Astrocyte (in vitro differentiated cells and primary cell): ENCODE results near the gene PDGFRB. TPM values are rescaled to one million over a fixed set of nuclear protein-coding genes. Genes with fewer than 3 reads are reported as not detected.

Experiments
- DNase-seq: peaks from one replicate; pipeline ENCODE4 v3.0.0-alpha.2; 2010; ENCODE audit warnings: low read depth
- FAIRE-seq: peaks from 2 replicates; lab custom pipeline; 2011; peaks lifted over from hg19 to GRCh38; lab: Jason Lieb, UNC
- H2AFZ ChIP-seq: 2 replicates; pipeline ENCODE4 v1.6.0; 2012; ENCODE audit warnings: low read depth, low read length, inconsistent platforms
- H3K27ac ChIP-seq: 2 replicates; pipeline ENCODE4 v1.5.1; 2011; ENCODE audit warnings: low read depth, low read length, inconsistent platforms
- H3K27me3 ChIP-seq: 2 replicates; pipeline ENCODE4 v1.6.0; 2011; ENCODE audit warnings: low read length, inconsistent platforms; ENCODE audit not compliant: insufficient read depth
- H3K36me3 ChIP-seq: 2 replicates; pipeline ENCODE4 v1.5.1; 2011; ENCODE audit warnings: low read length, inconsistent platforms; ENCODE audit not compliant: insufficient read depth
- H3K4me1 ChIP-seq: 2 replicates; pipeline ENCODE4 v1.5.1; 2011; ENCODE audit warnings: low read length, inconsistent platforms; ENCODE audit not compliant: insufficient read depth
- H3K4me2 ChIP-seq: 2 replicates; pipeline ENCODE4 v1.6.0; 2012; ENCODE audit warnings: low read length, inconsistent platforms
- H3K4me3 ChIP-seq: 2 replicates; pipeline ENCODE4 v1.5.1; 2011; ENCODE audit warnings: low read depth, mild to moderate bottlenecking, low read length, inconsistent platforms; ENCODE audit not compliant: insufficient read depth
- H3K79me2 ChIP-seq: 2 replicates; pipeline ENCODE4 v1.6.0; 2012; ENCODE audit warnings: mild to moderate bottlenecking, low read length, inconsistent platforms; ENCODE audit not compliant: insufficient read depth
- H3K9ac ChIP-seq: 2 replicates; pipeline ENCODE4 v1.6.0; 2012; ENCODE audit warnings: mild to moderate bottlenecking, low read length, inconsistent platforms
- H3K9me3 ChIP-seq: 2 replicates; pipeline ENCODE4 v1.5.1; 2012; ENCODE audit warnings: low read depth, mild to moderate bottlenecking, low read length, inconsistent platforms; ENCODE audit not compliant: insufficient read depth
- H4K20me1 ChIP-seq: 2 replicates; pipeline ENCODE4 v1.6.0; 2012; ENCODE audit warnings: low read length, inconsistent platforms; ENCODE audit not compliant: insufficient read depth
- H3K27ac Mint-ChIP-seq: one replicate; pipeline ENCODE4 v1.8.0; 2021; ENCODE audit warnings: mild to moderate bottlenecking, mixed read lengths; ENCODE audit not compliant: unreplicated experiment
- H3K27me3 Mint-ChIP-seq: one replicate; pipeline ENCODE4 v1.8.0; 2021; ENCODE audit warnings: low read depth, mixed read lengths; ENCODE audit not compliant: unreplicated experiment
- H3K36me3 Mint-ChIP-seq: one replicate; pipeline ENCODE4 v1.8.0; 2021; ENCODE audit warnings: low read depth, mixed read lengths; ENCODE audit not compliant: unreplicated experiment
- H3K4me1 Mint-ChIP-seq: one replicate; pipeline ENCODE4 v1.8.0; 2021; ENCODE audit warnings: low read depth, mixed read lengths; ENCODE audit not compliant: unreplicated experiment
- H3K4me3 Mint-ChIP-seq: one replicate; pipeline ENCODE4 v1.8.0; 2021; ENCODE audit warnings: mild to moderate bottlenecking, moderate library complexity, mixed read lengths; ENCODE audit not compliant: unreplicated experiment
- H3K9me3 Mint-ChIP-seq: one replicate; pipeline ENCODE4 v1.8.0; 2021; ENCODE audit warnings: mild to moderate bottlenecking, mixed read lengths; ENCODE audit not compliant: unreplicated experiment
- EZH2 ChIP-seq: IDR thresholded peaks from 2 replicates; pipeline ENCODE4 v1.6.1; 2012; ENCODE audit warnings: mild to moderate bottlenecking, low read length, inconsistent platforms; ENCODE audit not compliant: insufficient read depth
- total RNA-seq: library from RNA; stranded (reverse); gene quantifications from 2 replicates; pipeline ENCODE4 v1.2.1, GENCODE V29; 2021
- TF ChIP-seq, protein P1 (sequence below): IDR thresholded peaks from 2 replicates; pipeline ENCODE4 v1.5.1; 2011; ENCODE audit warnings: low read depth, mild to moderate bottlenecking, inconsistent platforms, low read length, moderate library complexity; ENCODE audit not compliant: insufficient read depth

Gene PDGFRB
- total RNA-seq, 1 donor from 2014 or later: 78.8 TPM

DNA sequence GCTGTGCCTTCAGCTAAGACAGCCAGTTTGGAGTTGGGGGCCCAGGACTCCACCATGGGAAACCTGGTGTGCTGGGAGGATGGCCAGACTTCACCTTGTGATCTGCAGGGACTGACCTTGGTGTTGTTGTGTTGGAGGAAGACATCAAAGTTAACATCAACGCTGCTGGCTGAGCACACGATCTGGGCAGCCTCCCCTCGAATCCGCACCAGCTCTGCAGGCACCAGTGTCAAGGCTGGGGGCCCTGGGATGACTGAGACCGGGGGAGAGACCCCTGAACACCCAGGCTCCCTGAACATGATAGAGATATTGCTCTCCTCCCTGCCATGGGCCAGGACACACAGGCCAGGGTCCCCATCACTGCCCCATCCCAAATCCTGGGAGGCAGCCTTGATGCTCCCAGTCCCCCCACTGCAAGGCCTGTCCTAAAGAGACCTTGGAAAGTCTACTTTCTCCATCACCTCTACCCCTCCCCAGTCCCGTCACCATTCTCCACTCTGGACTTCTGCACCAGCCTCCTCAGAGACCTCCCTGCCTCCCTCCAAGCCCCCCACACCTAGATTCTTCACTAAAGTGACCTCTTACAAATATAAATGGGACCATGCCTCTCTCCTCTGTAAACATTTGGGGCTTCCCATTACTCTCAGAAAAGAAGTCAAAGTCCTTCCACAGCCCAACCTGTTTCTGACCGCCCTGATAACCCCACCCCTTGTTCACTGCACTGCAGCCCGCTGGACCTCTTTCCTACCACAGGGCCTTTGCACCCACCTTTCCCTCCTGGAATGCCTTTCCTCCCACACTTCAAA is 77.4 kb downstream of the PDGFRB start:
- H3K4me2 ChIP-seq: no peak overlapping the region
- H3K9me3 ChIP-seq: peaks cover 6% of the 10 kb centered on the region
- H4K20me1 ChIP-seq: no peaks in the 10 kb centered on the region
- no peak overlapping the region for H2AFZ ChIP-seq
- H3K4me3 Mint-ChIP-seq: no peak overlapping the region
- H3K27me3 ChIP-seq: no peaks in the 10 kb centered on the region
- no peak overlapping the region for H3K27ac ChIP-seq
- H3K27ac Mint-ChIP-seq: no peak overlapping the region
- no peak overlapping the region for H3K9ac ChIP-seq
- H3K79me2 ChIP-seq: no peaks in the 10 kb centered on the region
- no peak for FAIRE-seq
- no peak overlapping the region for H3K4me3 ChIP-seq
- peaks cover 3% of the 10 kb centered on the region for H3K9me3 Mint-ChIP-seq
- no peaks in the 10 kb centered on the region for H3K36me3 ChIP-seq
- DNase-seq: no peak
- H3K4me1 ChIP-seq: peaks cover 6% of the 10 kb centered on the region
- H3K36me3 Mint-ChIP-seq: peaks cover 6% of the 10 kb centered on the region
- TF ChIP-seq, protein P1, sequence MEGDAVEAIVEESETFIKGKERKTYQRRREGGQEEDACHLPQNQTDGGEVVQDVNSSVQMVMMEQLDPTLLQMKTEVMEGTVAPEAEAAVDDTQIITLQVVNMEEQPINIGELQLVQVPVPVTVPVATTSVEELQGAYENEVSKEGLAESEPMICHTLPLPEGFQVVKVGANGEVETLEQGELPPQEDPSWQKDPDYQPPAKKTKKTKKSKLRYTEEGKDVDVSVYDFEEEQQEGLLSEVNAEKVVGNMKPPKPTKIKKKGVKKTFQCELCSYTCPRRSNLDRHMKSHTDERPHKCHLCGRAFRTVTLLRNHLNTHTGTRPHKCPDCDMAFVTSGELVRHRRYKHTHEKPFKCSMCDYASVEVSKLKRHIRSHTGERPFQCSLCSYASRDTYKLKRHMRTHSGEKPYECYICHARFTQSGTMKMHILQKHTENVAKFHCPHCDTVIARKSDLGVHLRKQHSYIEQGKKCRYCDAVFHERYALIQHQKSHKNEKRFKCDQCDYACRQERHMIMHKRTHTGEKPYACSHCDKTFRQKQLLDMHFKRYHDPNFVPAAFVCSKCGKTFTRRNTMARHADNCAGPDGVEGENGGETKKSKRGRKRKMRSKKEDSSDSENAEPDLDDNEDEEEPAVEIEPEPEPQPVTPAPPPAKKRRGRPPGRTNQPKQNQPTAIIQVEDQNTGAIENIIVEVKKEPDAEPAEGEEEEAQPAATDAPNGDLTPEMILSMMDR: no peak
- no peak for TF ChIP-seq EZH2
- peaks cover 38% of the 10 kb centered on the region for H3K27me3 Mint-ChIP-seq
- peaks cover 4% of the 10 kb centered on the region for H3K4me1 Mint-ChIP-seq

DNA sequence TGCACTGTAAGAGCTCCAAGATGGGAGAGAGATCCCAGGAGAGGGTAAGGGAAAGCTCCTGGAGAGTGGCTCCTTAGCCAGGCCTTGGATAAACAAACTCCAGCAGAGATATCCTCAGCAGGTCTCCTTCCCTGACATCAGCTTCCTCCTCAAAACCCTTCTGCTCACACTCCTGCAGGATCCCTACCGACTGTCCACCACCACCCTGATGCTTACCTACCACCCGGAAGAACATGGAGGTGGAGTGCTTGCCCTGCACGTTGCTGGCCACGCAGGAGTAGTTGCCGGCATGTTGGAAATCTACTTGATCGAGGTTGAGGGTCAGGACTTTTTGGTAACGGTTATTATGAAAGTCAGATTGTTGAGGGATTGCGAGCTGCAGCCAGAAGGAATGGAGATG is 78.6 kb downstream of the PDGFRB start:
- H3K36me3 ChIP-seq: no peaks in the 10 kb centered on the region
- no peaks in the 10 kb centered on the region for H4K20me1 ChIP-seq
- H2AFZ ChIP-seq: no peak overlapping the region
- no peak for DNase-seq
- Mint-ChIP-seq H3K36me3 (peaks cover 6% of the 10 kb centered on the region), H3K4me3 (no peak overlapping the region), H3K9me3 (peaks cover 8% of the 10 kb centered on the region), H3K27me3 (peaks cover 35% of the 10 kb centered on the region), H3K4me1 (peaks cover 2% of the 10 kb centered on the region), H3K27ac (no peak overlapping the region)
- H3K79me2 ChIP-seq: no peaks in the 10 kb centered on the region
- no peak overlapping the region for H3K4me2 ChIP-seq
- TF ChIP-seq, protein P1: no peak
- TF ChIP-seq EZH2: no peak
- H3K9me3 ChIP-seq: peaks cover 8% of the 10 kb centered on the region
- H3K27me3 ChIP-seq: no peaks in the 10 kb centered on the region
- H3K4me3 ChIP-seq: no peak overlapping the region
- H3K27ac ChIP-seq: no peak overlapping the region
- peaks cover 5% of the 10 kb centered on the region for H3K4me1 ChIP-seq
- no peak overlapping the region for H3K9ac ChIP-seq
- FAIRE-seq: no peak

DNA sequence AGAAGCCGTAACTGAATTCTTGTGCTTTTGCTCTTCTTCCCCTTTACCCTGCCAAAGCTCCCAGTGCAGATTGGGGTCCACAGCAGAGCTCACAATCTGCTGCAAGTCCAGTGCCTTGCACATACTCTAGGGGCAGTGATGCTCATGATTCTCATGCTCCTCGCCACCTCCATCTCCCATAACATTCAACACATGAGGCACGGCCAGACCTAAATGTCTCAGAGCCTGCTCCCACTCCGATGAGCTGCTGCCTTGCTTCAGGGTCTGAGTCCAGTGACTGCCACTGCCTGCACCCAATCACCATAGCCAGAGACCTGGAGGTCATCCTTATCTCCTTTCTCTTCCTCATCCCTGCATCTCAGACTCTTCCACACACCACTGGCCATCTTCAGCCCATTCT is 79.8 kb downstream of the PDGFRB start:
- no peak overlapping the region for H3K4me3 ChIP-seq
- Mint-ChIP-seq H3K27me3 (peaks cover 31% of the 10 kb centered on the region), H3K36me3 (peaks cover 6% of the 10 kb centered on the region), H3K4me1 (peaks cover 2% of the 10 kb centered on the region), H3K9me3 (peaks cover 8% of the 10 kb centered on the region), H3K27ac (no peak overlapping the region), H3K4me3 (no peak overlapping the region)
- no peak for FAIRE-seq
- no peaks in the 10 kb centered on the region for H3K79me2 ChIP-seq
- no peaks in the 10 kb centered on the region for H3K27me3 ChIP-seq
- H3K36me3 ChIP-seq: no peaks in the 10 kb centered on the region
- no peak overlapping the region for H2AFZ ChIP-seq
- H3K4me1 ChIP-seq: no peaks in the 10 kb centered on the region
- no peak for TF ChIP-seq EZH2
- TF ChIP-seq, protein P1: no peak
- H4K20me1 ChIP-seq: no peaks in the 10 kb centered on the region
- H3K9ac ChIP-seq: no peak overlapping the region
- H3K4me2 ChIP-seq: no peak overlapping the region
- H3K9me3 ChIP-seq: peaks cover 8% of the 10 kb centered on the region
- H3K27ac ChIP-seq: no peak overlapping the region
- DNase-seq: no peak
